Liver (tissue), 9 donors: ENCODE data around the gene AOAH. TPM values are rescaled to one million over a fixed set of nuclear protein-coding genes. Genes with fewer than 3 reads are reported as not detected.

Source experiments
- DNase-seq: peaks from one replicate; pipeline ENCODE4 v3.0.0-alpha.2; 2017; ENCODE audit warnings: low spot score
- H3K27ac ChIP-seq, 2 donors: one replicate each; pipeline ENCODE4 v1.7.0; 2013; ENCODE audit warnings: inconsistent platforms in 2 of 2, low read length in 2 of 2, control low read depth in 1 of 2, low read depth in 1 of 2, mild to moderate bottlenecking in 1 of 2
- H3K27me3 ChIP-seq, 4 donors: one replicate each; pipeline versions ENCODE4 v1.6.1 to v1.7.0; 2013; ENCODE audit warnings: low read length in 3 of 4, inconsistent platforms in 1 of 4, mild to moderate bottlenecking in 1 of 4, moderate library complexity in 1 of 4; ENCODE audit not compliant: control insufficient read depth in 4 of 4, insufficient read depth in 4 of 4
- H3K36me3 ChIP-seq, 4 donors: one replicate each; pipeline versions ENCODE4 v1.6.1 to v1.7.0; 2013; ENCODE audit warnings: low read length in 3 of 4, mild to moderate bottlenecking in 3 of 4, low read depth in 1 of 4, moderate library complexity in 1 of 4; ENCODE audit not compliant: control insufficient read depth in 4 of 4, insufficient read depth in 3 of 4
- H3K4me1 ChIP-seq, 4 donors: one replicate each; pipeline versions ENCODE4 v1.6.1 to v1.7.0; 2013; ENCODE audit warnings: low read length in 3 of 4, mild to moderate bottlenecking in 3 of 4, moderate library complexity in 1 of 4; ENCODE audit not compliant: control insufficient read depth in 4 of 4, insufficient read depth in 4 of 4
- H3K4me3 ChIP-seq, 3 donors: one replicate each; pipeline versions ENCODE4 v1.6.1 to v1.7.0; 2013; ENCODE audit warnings: low read length in 3 of 3, control low read depth in 1 of 3, low read depth in 1 of 3, mild to moderate bottlenecking in 1 of 3
- H3K9ac ChIP-seq, 2 donors: one replicate each; pipeline ENCODE4 v1.7.0; 2013; ENCODE audit warnings: low read length in 2 of 2, mild to moderate bottlenecking in 2 of 2, moderate library complexity in 2 of 2, control low read depth in 1 of 2, low read depth in 1 of 2
- H3K9me3 ChIP-seq, 4 donors: one replicate each; pipeline versions ENCODE4 v1.6.1 to v1.7.0; 2013; ENCODE audit warnings: low read length in 3 of 4; ENCODE audit not compliant: control insufficient read depth in 4 of 4
- CTCF ChIP-seq: fragments of 150-350 bp; IDR thresholded peaks from 2 replicates; pipeline ENCODE4 v1.5.1; 2017; ENCODE audit warnings: improper control_type of control experiment, low read depth, low read length; ENCODE audit not compliant: missing input control
- EGR1 ChIP-seq, 2 donors: IDR thresholded peaks; 2 replicates each; pipeline ENCODE4 v1.6.1; 2016 to 2018; ENCODE audit warnings: antibody characterized with exemption in 2 of 2, low read depth in 2 of 2
- FOXA1 ChIP-seq: IDR thresholded peaks from 2 replicates; pipeline ENCODE4 v1.6.1; 2016; ENCODE audit warnings: antibody characterized with exemption
- FOXA2 ChIP-seq: IDR thresholded peaks from 2 replicates; pipeline ENCODE4 v1.6.1; 2016; ENCODE audit warnings: antibody characterized with exemption
- GABPA ChIP-seq, 2 donors: IDR thresholded peaks in 1 of 2; conservative IDR thresholded peaks in 1 of 2; 2 replicates each; pipeline ENCODE4 v1.6.1; 2016; ENCODE audit warnings: antibody characterized with exemption in 2 of 2, mild to moderate bottlenecking in 1 of 2, moderate library complexity in 1 of 2
- HNF4A ChIP-seq, 2 donors: conservative IDR thresholded peaks; 2 replicates each; pipeline ENCODE4 v1.6.1; 2016; ENCODE audit warnings: antibody characterized with exemption in 2 of 2, mild to moderate bottlenecking in 2 of 2
- HNF4G ChIP-seq: IDR thresholded peaks from 2 replicates; pipeline ENCODE4 v1.6.1; 2016; ENCODE audit warnings: antibody characterized with exemption
- JUND ChIP-seq, 2 donors: IDR thresholded peaks; 2 replicates each; pipeline ENCODE4 v1.6.1; 2016; ENCODE audit warnings: antibody characterized with exemption in 2 of 2
- MAX ChIP-seq: IDR thresholded peaks from 2 replicates; pipeline ENCODE4 v1.6.1; 2016; ENCODE audit warnings: antibody characterized with exemption
- NR2F2 ChIP-seq: IDR thresholded peaks from 2 replicates; pipeline ENCODE4 v1.6.1; 2016; ENCODE audit warnings: antibody characterized with exemption
- RAD21 ChIP-seq, 2 donors: IDR thresholded peaks; 2 replicates each; pipeline ENCODE4 v1.6.1; 2016; ENCODE audit warnings: antibody characterized with exemption in 2 of 2, mild to moderate bottlenecking in 2 of 2
- RXRA ChIP-seq, 2 donors: IDR thresholded peaks; 2 replicates each; pipeline ENCODE4 v1.6.1; 2017 to 2018; ENCODE audit warnings: antibody characterized with exemption in 2 of 2, mild to moderate bottlenecking in 1 of 2
- TAF1 ChIP-seq: conservative IDR thresholded peaks from 2 replicates; pipeline ENCODE4 v1.6.1; 2016; ENCODE audit warnings: antibody characterized with exemption, mild to moderate bottlenecking
- YY1 ChIP-seq: IDR thresholded peaks from 2 replicates; pipeline ENCODE4 v1.6.1; 2016; ENCODE audit warnings: antibody characterized with exemption, mild to moderate bottlenecking
- WGBS: extraction: QIAGEN DNeasy Blood & Tissue Kit; methylation state at CpG from one replicate; pipeline ENCODE4 v1.1.7; 2013; 5-methylcytosine and 5-hydroxymethylcytosine counted together
- polyA plus RNA-seq, 2 donors: library from polyadenylated mRNA; stranded (reverse) in 1 of 2; unstranded in 1 of 2; fragments of 200-250 nt in 1 of 2; fragments of >200 nt in 1 of 2; fragmentation: Nextera tagmentation in 1 of 2; extraction: Ambion mirVana in 1 of 2; gene quantifications; one replicate each; pipeline versions ENCODE4 v1.2.1 to v1.2.3, GENCODE V29; 2013 to 2015
- total RNA-seq, 2 donors: library from RNA; depleted of rRNA; stranded (reverse); fragments of >200 nt; gene quantifications; one replicate each; pipeline ENCODE4 v1.2.3, GENCODE V29; 2014
- TF ChIP-seq, protein P1 (sequence below): IDR thresholded peaks from 2 replicates; pipeline ENCODE4 v1.6.1; 2016; ENCODE audit warnings: antibody characterized with exemption
- TF ChIP-seq, protein P2 (sequence below): IDR thresholded peaks from 2 replicates; pipeline ENCODE4 v1.6.1; 2016; ENCODE audit warnings: antibody characterized with exemption
- donor health status: healthy.
- donor health status: healthy.
- donor health status: healthy.
- donor health status: healthy.
- donor health status: healthy.

The AOAH gene
- total and polyA plus RNA-seq, 4 donors: 2.4 to 26.7 (median 5.8) TPM

DNA sequence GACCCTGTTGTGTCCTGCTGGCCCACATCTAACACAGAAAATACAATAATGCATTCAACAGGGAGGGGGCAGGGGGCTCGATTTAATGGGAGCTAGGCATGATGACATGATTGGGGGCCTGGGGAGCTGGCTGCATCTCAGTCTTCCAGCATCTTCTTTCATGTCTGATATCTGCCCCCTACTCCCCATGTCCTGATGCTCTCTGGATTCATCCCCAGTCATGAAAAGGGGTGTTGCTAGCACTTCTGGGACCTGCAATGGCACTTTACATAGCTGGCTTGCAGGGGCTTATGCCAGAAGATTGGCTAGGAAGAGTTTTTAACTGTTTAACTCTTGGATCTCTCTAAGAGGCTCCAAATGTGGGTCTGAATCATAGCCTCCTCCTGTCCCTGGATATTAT is 94.9 kb downstream of the AOAH start:
- Histone ChIP-seq H3K9ac (no peak overlapping the region), H3K4me1 (no peaks in the 10 kb centered on the region), H3K27ac (no peak overlapping the region), H3K36me3 (no peaks in the 10 kb centered on the region), H3K27me3 (no peaks in the 10 kb centered on the region), H3K4me3 (no peak overlapping the region), H3K9me3 (no peaks in the 10 kb centered on the region)
- no peak for TF ChIP-seq JUND (IDR thresholded peaks at IDR 0.05)
- no peak for TF ChIP-seq FOXA2
- no peak for TF ChIP-seq EGR1 (IDR thresholded peaks at IDR 0.05; ENCODE audit: low read depth in 2 of 2)
- no peak for TF ChIP-seq TAF1
- no peak for TF ChIP-seq FOXA1
- TF ChIP-seq, protein P1, sequence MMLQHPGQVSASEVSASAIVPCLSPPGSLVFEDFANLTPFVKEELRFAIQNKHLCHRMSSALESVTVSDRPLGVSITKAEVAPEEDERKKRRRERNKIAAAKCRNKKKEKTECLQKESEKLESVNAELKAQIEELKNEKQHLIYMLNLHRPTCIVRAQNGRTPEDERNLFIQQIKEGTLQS: no peak
- no peak for TF ChIP-seq RAD21 (IDR thresholded peaks at IDR 0.05)
- TF ChIP-seq RXRA (IDR thresholded peaks at IDR 0.05): no peak
- no peak for TF ChIP-seq GABPA (IDR thresholded peaks at IDR 0.05 in 1 of 2, conservative IDR thresholded peaks at IDR 0.05 in 1 of 2)
- TF ChIP-seq YY1: no peak
- TF ChIP-seq, protein P2, sequence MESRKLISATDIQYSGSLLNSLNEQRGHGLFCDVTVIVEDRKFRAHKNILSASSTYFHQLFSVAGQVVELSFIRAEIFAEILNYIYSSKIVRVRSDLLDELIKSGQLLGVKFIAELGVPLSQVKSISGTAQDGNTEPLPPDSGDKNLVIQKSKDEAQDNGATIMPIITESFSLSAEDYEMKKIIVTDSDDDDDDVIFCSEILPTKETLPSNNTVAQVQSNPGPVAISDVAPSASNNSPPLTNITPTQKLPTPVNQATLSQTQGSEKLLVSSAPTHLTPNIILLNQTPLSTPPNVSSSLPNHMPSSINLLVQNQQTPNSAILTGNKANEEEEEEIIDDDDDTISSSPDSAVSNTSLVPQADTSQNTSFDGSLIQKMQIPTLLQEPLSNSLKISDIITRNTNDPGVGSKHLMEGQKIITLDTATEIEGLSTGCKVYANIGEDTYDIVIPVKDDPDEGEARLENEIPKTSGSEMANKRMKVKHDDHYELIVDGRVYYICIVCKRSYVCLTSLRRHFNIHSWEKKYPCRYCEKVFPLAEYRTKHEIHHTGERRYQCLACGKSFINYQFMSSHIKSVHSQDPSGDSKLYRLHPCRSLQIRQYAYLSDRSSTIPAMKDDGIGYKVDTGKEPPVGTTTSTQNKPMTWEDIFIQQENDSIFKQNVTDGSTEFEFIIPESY: no peak
- no peak for TF ChIP-seq HNF4G
- no peak for DNase-seq
- WGBS: 70% methylated on average over 1 of the region's 1 CpG

DNA sequence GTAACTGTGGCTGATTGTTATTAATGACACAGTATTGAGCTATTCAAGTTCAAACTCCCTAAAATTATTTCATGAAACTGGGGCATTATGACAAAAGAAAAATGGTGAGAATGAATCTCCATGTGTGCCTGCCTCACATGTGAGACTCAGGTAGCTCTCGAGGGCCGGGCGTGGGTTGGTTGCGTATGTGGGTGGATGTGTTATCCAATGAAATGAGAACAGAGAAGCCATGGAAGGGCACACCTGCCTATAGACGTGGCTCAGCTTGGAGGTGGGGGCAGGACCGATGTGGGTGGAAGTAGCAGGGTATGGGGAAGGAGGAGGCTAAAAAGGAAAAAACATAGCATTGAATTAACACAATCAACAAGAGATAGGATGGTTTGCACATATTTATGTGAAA is 96.5 kb downstream of the AOAH start:
- no peaks in the 10 kb centered on the region for H3K36me3 ChIP-seq

More for the DNA sequence above, 96.5 kb downstream of the AOAH start:
- H3K27me3 ChIP-seq: no peaks in the 10 kb centered on the region
- WGBS: 95% methylated on average over 6 of the region's 6 CpGs
- H3K27ac ChIP-seq: no peak overlapping the region
- H3K9me3 ChIP-seq: no peaks in the 10 kb centered on the region
- H3K4me1 ChIP-seq: no peaks in the 10 kb centered on the region
- no peak overlapping the region for H3K4me3 ChIP-seq
- DNase-seq: no peak
- no peak overlapping the region for H3K9ac ChIP-seq
- TF ChIP-seq GABPA (IDR thresholded peaks at IDR 0.05 in 1 of 2, conservative IDR thresholded peaks at IDR 0.05 in 1 of 2) (no peak), NR2F2 (no peak), FOXA2 (no peak), CTCF (no peak), MAX (no peak), HNF4A (conservative IDR thresholded peaks at IDR 0.05) (no peak)
- TF ChIP-seq, protein P1: no peak
